CD8-positive, alpha-beta memory T cell (primary cell): ENCODE results near the gene BRD4. TPM values are rescaled to one million over a fixed set of nuclear protein-coding genes. Genes with fewer than 3 reads are reported as not detected.

ENCODE experiments used
- CTCF ChIA-PET: fragments of 350-600 bp; sonication (Branson Sonifier 250); formaldehyde crosslinking; loops from one replicate; lab custom pipeline; 2021; ENCODE audit warnings: antibody characterized with exemption; lab: Charles Lee
- POLR2A ChIA-PET: fragments of 350-600 bp; sonication (Branson Sonifier 250); formaldehyde crosslinking; loops from one replicate; lab custom pipeline; 2021; ENCODE audit warnings: antibody characterized with exemption; lab: Charles Lee
- DNase-seq, 5 donors: peaks; one replicate each; pipeline versions ENCODE4 v3.0.0 to v3.0.0-alpha.2; 2020 to 2022; ENCODE audit warnings: mixed read lengths in 1 of 5
- H3K27ac ChIP-seq: one replicate; pipeline ENCODE4 v1.7.0; 2013; ENCODE audit warnings: low read depth, mild to moderate bottlenecking, low read length, moderate library complexity
- H3K27me3 ChIP-seq: 2 replicates; pipeline ENCODE4 v1.7.0; 2013; ENCODE audit warnings: low read length, mild to moderate bottlenecking; ENCODE audit not compliant: insufficient read depth, poor library complexity, severe bottlenecking
- H3K36me3 ChIP-seq: 2 replicates; pipeline ENCODE4 v1.7.0; 2013; ENCODE audit warnings: mild to moderate bottlenecking, low read length, moderate library complexity; ENCODE audit not compliant: insufficient read depth
- H3K4me1 ChIP-seq: 2 replicates; pipeline ENCODE4 v1.7.0; 2013; ENCODE audit warnings: mild to moderate bottlenecking, low read length, moderate library complexity; ENCODE audit not compliant: insufficient read depth
- H3K4me3 ChIP-seq: 2 replicates; pipeline ENCODE4 v1.7.0; 2013; ENCODE audit warnings: mild to moderate bottlenecking, low read length
- H3K9me3 ChIP-seq: 2 replicates; pipeline ENCODE4 v1.7.0; 2013; ENCODE audit warnings: mild to moderate bottlenecking, low read length
- H3K27ac Mint-ChIP-seq, 8 donors: one replicate each; pipeline ENCODE4 v1.8.0; 2020 to 2021; ENCODE audit warnings: mixed read lengths in 8 of 8, mild to moderate bottlenecking in 6 of 8, inconsistent platforms in 3 of 8, moderate library complexity in 3 of 8
- H3K27me3 Mint-ChIP-seq, 2 donors: one replicate each; pipeline ENCODE4 v1.8.0; 2020 to 2021; ENCODE audit warnings: mixed read lengths in 2 of 2, mild to moderate bottlenecking in 1 of 2, moderate library complexity in 1 of 2
- H3K36me3 Mint-ChIP-seq, 3 donors: one replicate each; pipeline ENCODE4 v1.8.0; 2020 to 2021; ENCODE audit warnings: mixed read lengths in 3 of 3, inconsistent platforms in 1 of 3, mild to moderate bottlenecking in 1 of 3
- H3K4me1 Mint-ChIP-seq, 3 donors: one replicate each; pipeline ENCODE4 v1.8.0; 2020 to 2021; ENCODE audit warnings: mixed read lengths in 3 of 3, inconsistent platforms in 1 of 3, mild to moderate bottlenecking in 1 of 3
- H3K4me3 Mint-ChIP-seq, 7 donors: one replicate each; pipeline ENCODE4 v1.8.0; 2020 to 2021; ENCODE audit warnings: mixed read lengths in 7 of 7, mild to moderate bottlenecking in 6 of 7, moderate library complexity in 4 of 7, inconsistent platforms in 2 of 7
- H3K9me3 Mint-ChIP-seq, 5 donors: one replicate each; pipeline ENCODE4 v1.8.0; 2020 to 2022; ENCODE audit warnings: mixed read lengths in 5 of 5, mild to moderate bottlenecking in 3 of 5, moderate library complexity in 2 of 5, inconsistent platforms in 1 of 5
- polyA plus RNA-seq: library from polyadenylated mRNA; unstranded; fragments of 300-500 nt; fragmentation: Illumina TruSeq; gene quantifications from one replicate; pipeline ENCODE4 v1.2.3, GENCODE V29; 2021
- total RNA-seq, 2 experiments: library from RNA; stranded (reverse); gene quantifications; one replicate each; pipeline ENCODE4 v1.2.3, GENCODE V29; 2021

BRD4 gene
- total and polyA plus RNA-seq, 3 experiments from 2014 or later = 35.3 to 109 (median 101) TPM

DNA sequence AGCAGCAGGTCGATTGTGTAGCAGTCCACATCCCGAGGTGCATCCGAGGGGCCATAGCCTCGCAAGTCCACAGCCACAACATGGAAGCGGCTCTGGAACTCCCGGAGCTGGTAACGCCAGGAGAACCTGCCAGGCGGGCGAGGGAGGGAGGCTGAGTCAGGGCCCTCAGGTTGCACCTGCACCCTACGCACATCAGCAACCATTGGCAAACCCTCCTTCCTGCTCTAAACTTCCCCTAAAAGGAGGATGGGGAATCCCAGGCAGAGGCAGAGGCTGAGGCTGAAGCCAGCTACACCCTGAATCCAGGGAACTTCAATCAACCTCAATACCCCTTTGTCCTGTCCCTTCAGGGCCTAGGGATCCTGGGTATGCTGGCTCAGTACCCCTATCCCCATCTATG lies 101.1 kb downstream of the BRD4 start:
- ChIA-PET CTCF (no interaction called here), POLR2A (no interaction called here)

GRCh38 chr19:15227261-15227660 lies 105.1 kb downstream of the BRD4 start:
- Mint-ChIP-seq H3K9me3 (peaks cover 0 to 3% (median 0%) of the 10 kb centered on the region in 5 donors), H3K36me3 (peaks cover 0 to 2% (median 0%) of the 10 kb centered on the region in 3 donors), H3K27ac (no peak overlapping the region), H3K4me1 (peaks cover 12 to 28% (median 19%) of the 10 kb centered on the region in 3 donors), H3K27me3 (peaks cover 29 to 43% of the 10 kb centered on the region in 2 donors), H3K4me3 (no peak overlapping the region)
- DNase-seq = no peak
- Histone ChIP-seq H3K27me3 (peaks cover 13% of the 10 kb centered on the region), H3K4me3 (no peak overlapping the region), H3K27ac (no peak overlapping the region), H3K9me3 (no peaks in the 10 kb centered on the region), H3K36me3 (no peaks in the 10 kb centered on the region), H3K4me1 (peaks cover 20% of the 10 kb centered on the region)
- ChIA-PET CTCF (no interaction called here), POLR2A (no interaction called here)

More for the DNA sequence above, 101.1 kb downstream of the BRD4 start:
- DNase-seq = no peak
- Histone ChIP-seq H3K9me3 (no peaks in the 10 kb centered on the region), H3K27ac (no peak overlapping the region), H3K4me3 (no peak overlapping the region), H3K36me3 (no peaks in the 10 kb centered on the region), H3K4me1 (peaks cover 5% of the 10 kb centered on the region), H3K27me3 (no peaks in the 10 kb centered on the region)
- H3K36me3 Mint-ChIP-seq = peaks cover 2 to 9% (median 6%) of the 10 kb centered on the region in 3 donors
- peak overlapping the region in 3 of 7 donors; percentile 34 to 67 (median 38) for H3K4me3 Mint-ChIP-seq
- no peak overlapping the region for H3K27ac Mint-ChIP-seq
- peaks cover 9 to 15% (median 12%) of the 10 kb centered on the region in 3 donors for H3K4me1 Mint-ChIP-seq
- H3K9me3 Mint-ChIP-seq = peaks cover 0 to 3% (median 0%) of the 10 kb centered on the region in 5 donors
- peaks cover 23 to 29% of the 10 kb centered on the region in 2 donors for H3K27me3 Mint-ChIP-seq

DNA sequence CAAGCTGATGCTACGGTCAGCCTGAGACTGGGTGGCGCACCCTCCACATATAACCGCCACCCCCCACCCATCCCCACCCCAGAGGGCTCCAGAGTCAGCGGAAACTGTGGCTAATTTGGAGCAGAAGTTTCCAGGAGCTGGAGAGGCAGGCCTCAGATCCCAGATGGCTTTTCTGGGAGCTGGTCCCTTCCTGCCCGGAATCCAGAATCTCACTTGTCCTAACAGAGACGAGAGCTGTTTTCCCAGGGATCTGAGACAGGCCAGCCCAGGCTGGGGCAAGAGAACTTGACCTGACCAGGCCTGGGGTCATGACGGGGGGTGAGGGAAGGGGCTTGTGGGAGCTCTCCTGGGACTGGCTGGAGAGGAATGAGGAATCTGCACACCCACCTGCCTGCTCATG lies 106.6 kb downstream of the BRD4 start:
- Mint-ChIP-seq H3K27ac (no peak overlapping the region), H3K4me1 (peaks cover 12 to 22% (median 16%) of the 10 kb centered on the region in 3 donors), H3K36me3 (peaks cover 0 to 2% (median 0%) of the 10 kb centered on the region in 3 donors), H3K9me3 (peaks cover 0 to 3% (median 0%) of the 10 kb centered on the region in 5 donors), H3K4me3 (no peak overlapping the region), H3K27me3 (peaks cover 22 to 32% of the 10 kb centered on the region in 2 donors)
- no peak overlapping the region for H3K4me3 ChIP-seq
- H3K36me3 ChIP-seq = no peaks in the 10 kb centered on the region
- no peaks in the 10 kb centered on the region for H3K9me3 ChIP-seq
- ChIA-PET POLR2A (interaction anchor here (0.7 kb wide), 1 partner anchor 11 kb away, joined by 3 read pairs; no protein-coding TSS in a partner anchor), CTCF (no interaction called here)
- peaks cover 16% of the 10 kb centered on the region for H3K4me1 ChIP-seq
- H3K27ac ChIP-seq = no peak overlapping the region
- peaks cover 13% of the 10 kb centered on the region for H3K27me3 ChIP-seq
- no peak for DNase-seq

- peaks cover 21 to 34% of the 10 kb centered on the region in 2 donors for H3K27me3 Mint-ChIP-seq
- Histone ChIP-seq H3K36me3 (no peaks in the 10 kb centered on the region), H3K27ac (no peak overlapping the region), H3K9me3 (no peaks in the 10 kb centered on the region), H3K27me3 (peaks cover 13% of the 10 kb centered on the region), H3K4me1 (peaks cover 16% of the 10 kb centered on the region), H3K4me3 (peak overlapping the region; percentile 41)
- H3K9me3 Mint-ChIP-seq = peaks cover 0 to 3% (median 0%) of the 10 kb centered on the region in 5 donors
- peaks cover 12 to 22% (median 16%) of the 10 kb centered on the region in 3 donors for H3K4me1 Mint-ChIP-seq
- peak overlapping the region in 6 of 8 donors; percentile 24 to 79 (median 55) for H3K27ac Mint-ChIP-seq
- peak overlapping the region; percentile 53 to 88 (median 83) for H3K4me3 Mint-ChIP-seq
- DNase-seq = no peak
- POLR2A ChIA-PET = no interaction called here
- H3K36me3 Mint-ChIP-seq = peaks cover 0 to 2% (median 0%) of the 10 kb centered on the region in 3 donors
- CTCF ChIA-PET = no interaction called here
Measured at GRCh38 chr19:15223649-15224361, 108.5 kb downstream of the BRD4 start.

GRCh38 chr19:15222738-15223648 lies 109.3 kb downstream of the BRD4 start:
- H3K9me3 ChIP-seq = no peaks in the 10 kb centered on the region
- CTCF ChIA-PET = no interaction called here
- POLR2A ChIA-PET = no interaction called here
- Mint-ChIP-seq H3K27me3 (peaks cover 21 to 34% of the 10 kb centered on the region in 2 donors), H3K27ac (peak overlapping the region in 3 of 8 donors; percentile 43 to 85 (median 64)), H3K4me3 (peak overlapping the region; percentile 53 to 87 (median 83)), H3K36me3 (peaks cover 0 to 2% (median 0%) of the 10 kb centered on the region in 3 donors), H3K4me1 (peaks cover 12 to 22% (median 16%) of the 10 kb centered on the region in 3 donors), H3K9me3 (peaks cover 0 to 3% (median 0%) of the 10 kb centered on the region in 5 donors)
- H3K27ac ChIP-seq = no peak overlapping the region
- DNase-seq = peak; percentile 53 to 78 (median 68)
- H3K4me3 ChIP-seq = peak overlapping the region; percentile 41
- H3K4me1 ChIP-seq = peaks cover 16% of the 10 kb centered on the region
- no peaks in the 10 kb centered on the region for H3K36me3 ChIP-seq
- H3K27me3 ChIP-seq = peaks cover 13% of the 10 kb centered on the region

- Mint-ChIP-seq H3K4me1 (peaks cover 12 to 22% (median 16%) of the 10 kb centered on the region in 3 donors), H3K27me3 (peaks cover 21 to 28% of the 10 kb centered on the region in 2 donors), H3K9me3 (no peaks in the 10 kb centered on the region), H3K27ac (no peak overlapping the region), H3K36me3 (peaks cover 0 to 2% (median 0%) of the 10 kb centered on the region in 3 donors), H3K4me3 (no peak overlapping the region)
- DNase-seq = no peak
- Histone ChIP-seq H3K4me1 (peaks cover 16% of the 10 kb centered on the region), H3K27me3 (peaks cover 13% of the 10 kb centered on the region), H3K27ac (no peak overlapping the region), H3K9me3 (no peaks in the 10 kb centered on the region), H3K4me3 (no peak overlapping the region), H3K36me3 (no peaks in the 10 kb centered on the region)
- ChIA-PET POLR2A (no interaction called here), CTCF (no interaction called here)
Measured at GRCh38 chr19:15220833-15221232, 111.5 kb downstream of the BRD4 start.

GRCh38 chr19:15218501-15218900 lies 113.8 kb downstream of the BRD4 start:
- Histone ChIP-seq H3K4me3 (no peak overlapping the region), H3K4me1 (peaks cover 9% of the 10 kb centered on the region), H3K36me3 (no peaks in the 10 kb centered on the region), H3K27me3 (peaks cover 7% of the 10 kb centered on the region), H3K27ac (no peak overlapping the region), H3K9me3 (no peaks in the 10 kb centered on the region)
- Mint-ChIP-seq H3K4me3 (no peak overlapping the region), H3K36me3 (peaks cover 0 to 2% (median 0%) of the 10 kb centered on the region in 3 donors), H3K4me1 (peaks cover 11 to 12% (median 11%) of the 10 kb centered on the region in 3 donors), H3K27ac (no peak overlapping the region), H3K27me3 (peaks cover 12 to 16% of the 10 kb centered on the region in 2 donors), H3K9me3 (no peaks in the 10 kb centered on the region)
- POLR2A ChIA-PET = no interaction called here
- no peak for DNase-seq
- CTCF ChIA-PET = no interaction called here
